COR-L47 (cell line): Measurements from ENCODE around the gene SLC8A3.
A peak's percentile ranks its signal among the peaks of the same experiment; 100 is the strongest.

Source experiments
- DNase-seq: peaks from one replicate; lab custom pipeline; 2025; lab: John Stamatoyannopoulos, UW

Gene SLC8A3

GRCh38 chr14:70022771-70023445 lies 165.8 kb downstream of the SLC8A3 start:
- no peak for DNase-seq

- DNase-seq = peak; percentile 76
These were observed 167.1 kb downstream of the SLC8A3 start for GRCh38 chr14:70021548-70022220.

DNA sequence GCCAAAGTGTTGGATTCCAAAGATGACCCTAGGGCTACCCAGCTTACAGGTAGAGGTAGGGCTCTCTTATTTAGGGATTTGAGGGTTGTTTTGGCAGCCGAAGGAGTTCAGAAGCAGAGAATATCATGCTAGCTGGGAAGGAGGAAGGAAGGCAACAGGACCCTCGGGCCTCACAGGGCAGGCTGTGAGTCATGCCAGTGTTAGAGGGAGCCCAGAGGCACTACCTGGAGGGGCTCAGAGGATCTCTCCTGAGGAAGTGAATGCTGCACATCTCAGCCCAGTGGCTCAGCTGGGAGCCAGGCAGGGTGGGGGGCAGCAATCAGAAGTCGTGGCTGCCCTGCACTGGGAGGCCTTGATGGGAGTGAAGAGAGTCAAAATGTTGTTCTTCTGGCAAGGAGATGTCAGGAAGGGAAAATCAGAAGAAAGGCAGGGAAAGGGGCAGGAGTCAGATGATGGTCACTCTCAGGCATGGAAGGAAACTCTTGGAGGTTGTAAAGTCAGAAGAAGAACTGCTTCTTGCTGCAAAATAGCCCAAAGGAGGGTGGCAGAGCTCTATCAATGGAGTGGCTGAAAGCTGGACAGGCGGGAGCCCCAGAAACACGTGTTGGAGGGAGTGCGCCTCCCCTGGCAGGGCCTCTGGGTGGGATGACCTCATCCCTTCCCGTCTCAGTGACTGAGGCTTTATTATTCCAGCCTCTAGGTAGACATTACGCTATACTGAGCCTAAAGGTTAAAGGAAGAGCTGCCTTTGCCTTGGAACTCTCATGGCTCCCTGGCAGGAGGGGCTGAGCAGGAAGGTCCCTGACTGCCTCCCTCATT lies 168.2 kb downstream of the SLC8A3 start:
- DNase-seq = no peak

GRCh38 chr14:70019695-70020094 lies 169.1 kb downstream of the SLC8A3 start:
- no peak for DNase-seq

- DNase-seq = no peak
These were observed 170.0 kb downstream of the SLC8A3 start for GRCh38 chr14:70018713-70019211.

DNA sequence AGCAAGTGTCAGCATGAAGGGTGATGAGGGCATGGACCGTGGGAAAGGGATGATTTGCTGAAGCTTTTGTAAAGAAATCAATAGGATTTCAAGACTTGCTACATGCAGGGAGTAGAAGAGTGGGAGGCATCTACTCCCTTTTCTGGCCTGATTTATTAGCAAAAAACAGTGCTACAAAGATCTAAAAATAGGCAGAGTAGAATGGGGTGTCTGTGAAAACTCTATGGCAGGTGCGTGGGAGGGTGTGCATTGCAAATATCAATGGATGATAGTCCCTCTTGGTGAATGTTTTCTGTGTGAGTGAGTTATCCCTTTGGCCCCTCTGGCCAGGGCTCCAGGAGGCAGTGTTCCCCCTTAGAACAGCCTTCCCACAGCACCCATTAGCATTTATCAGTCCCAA lies 170.5 kb downstream of the SLC8A3 start:
- no peak for DNase-seq

DNA sequence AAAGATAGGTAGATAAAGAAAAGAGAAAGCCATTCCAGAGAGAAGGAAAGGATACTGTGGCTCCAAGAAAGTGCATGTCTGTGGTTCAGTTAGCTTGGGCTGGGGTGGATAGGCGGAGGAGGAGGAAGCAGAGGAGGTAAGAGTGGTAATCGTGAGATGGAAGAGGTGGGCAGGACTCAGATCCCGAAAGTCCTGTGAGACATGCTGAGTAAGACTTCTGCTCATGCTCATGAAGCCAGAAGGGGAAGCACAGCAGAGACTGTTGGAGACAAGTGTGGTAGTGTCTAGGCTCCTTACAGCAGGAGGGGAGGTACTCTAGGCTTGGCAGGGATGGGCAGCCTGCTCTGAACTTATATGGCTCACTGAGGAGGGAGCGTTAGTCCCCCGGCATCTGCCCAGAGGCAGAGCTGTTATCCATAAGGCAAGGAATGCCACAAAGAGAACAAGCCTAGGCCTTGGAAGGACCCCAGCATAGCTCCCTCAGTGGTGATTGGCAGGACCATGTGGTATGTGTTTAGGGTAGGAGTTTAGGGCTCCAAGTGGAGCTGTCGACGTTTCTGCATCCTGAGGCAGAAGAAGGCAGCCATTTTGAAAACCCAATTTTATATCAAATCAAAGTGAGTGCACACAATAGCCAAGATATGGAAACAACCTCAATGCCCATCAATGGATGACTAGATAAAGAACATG lies 174.2 kb downstream of the SLC8A3 start:
- DNase-seq = no peak

- DNase-seq = peak; percentile 28
These were observed 175.4 kb downstream of the SLC8A3 start for GRCh38 chr14:70013271-70013873.

GRCh38 chr14:70011708-70012107 lies 177.0 kb downstream of the SLC8A3 start:
- no peak for DNase-seq

DNA sequence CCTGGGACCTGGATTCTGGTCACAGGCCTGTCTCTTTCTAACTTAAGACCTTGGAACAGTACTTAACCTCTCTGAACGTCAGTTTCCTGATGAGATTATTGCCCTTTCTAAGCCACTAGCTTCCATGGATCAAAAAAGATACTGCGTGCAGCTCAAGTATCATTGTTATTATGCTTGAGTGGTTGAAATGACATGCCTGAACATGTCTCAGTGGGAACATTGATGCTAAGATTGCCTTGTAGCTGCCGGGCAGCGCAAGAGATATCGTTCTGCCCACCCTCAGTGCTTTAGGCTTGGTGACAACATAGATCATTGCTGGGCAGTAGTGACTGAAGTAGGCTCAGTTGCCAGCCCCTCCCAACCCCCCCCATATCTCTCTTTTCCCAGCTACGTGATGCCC lies 177.7 kb downstream of the SLC8A3 start:
- no peak for DNase-seq

- no peak for DNase-seq
These were observed 178.8 kb downstream of the SLC8A3 start for GRCh38 chr14:70009961-70010360.

GRCh38 chr14:70008284-70009262 lies 180.2 kb downstream of the SLC8A3 start:
- DNase-seq = no peak

DNA sequence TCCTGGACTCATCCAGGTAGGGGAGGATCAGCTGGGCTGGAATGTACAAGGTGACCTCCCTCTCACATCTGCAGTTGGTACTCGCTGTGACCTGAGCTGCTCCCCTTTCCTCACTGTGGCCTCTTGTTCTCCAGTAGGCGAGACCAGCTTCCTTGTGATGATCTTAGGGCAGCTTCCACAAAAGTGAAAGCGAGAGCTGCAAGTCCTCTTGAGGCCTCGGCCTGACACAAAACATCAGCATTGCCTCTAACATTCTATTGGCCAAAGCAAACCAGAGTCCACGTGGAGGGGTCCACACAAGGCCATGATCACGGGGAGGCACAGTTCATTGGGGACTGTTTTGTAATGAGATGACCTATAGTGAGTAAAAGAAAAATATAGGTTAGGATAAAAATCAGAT lies 182.1 kb downstream of the SLC8A3 start:
- no peak for DNase-seq

DNA sequence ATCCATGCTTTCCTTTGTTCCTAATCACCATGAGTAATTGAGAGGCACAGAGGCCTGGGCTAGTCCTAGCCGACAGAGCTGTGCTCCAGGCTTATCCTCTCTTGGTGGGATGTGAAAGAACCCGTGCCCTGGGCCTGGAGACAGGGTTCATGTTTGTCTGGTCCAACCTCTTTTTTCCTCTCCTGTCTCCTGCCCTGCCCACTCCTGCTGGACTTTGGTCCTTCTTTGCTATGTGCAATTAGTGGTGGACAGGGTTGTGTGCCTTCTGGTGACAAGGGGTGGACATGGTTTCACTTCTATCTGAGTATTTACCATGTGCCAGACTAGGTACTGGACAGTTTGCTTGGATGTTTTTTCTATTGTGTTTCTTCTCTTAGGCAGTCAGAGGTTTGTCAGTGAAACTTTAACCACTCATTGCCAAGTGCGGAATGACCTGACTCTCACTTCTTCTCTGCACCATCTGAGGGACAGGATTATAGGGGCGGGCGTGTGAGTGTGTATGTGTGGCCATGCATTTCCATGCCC lies 183.4 kb downstream of the SLC8A3 start:
- no peak for DNase-seq

DNA sequence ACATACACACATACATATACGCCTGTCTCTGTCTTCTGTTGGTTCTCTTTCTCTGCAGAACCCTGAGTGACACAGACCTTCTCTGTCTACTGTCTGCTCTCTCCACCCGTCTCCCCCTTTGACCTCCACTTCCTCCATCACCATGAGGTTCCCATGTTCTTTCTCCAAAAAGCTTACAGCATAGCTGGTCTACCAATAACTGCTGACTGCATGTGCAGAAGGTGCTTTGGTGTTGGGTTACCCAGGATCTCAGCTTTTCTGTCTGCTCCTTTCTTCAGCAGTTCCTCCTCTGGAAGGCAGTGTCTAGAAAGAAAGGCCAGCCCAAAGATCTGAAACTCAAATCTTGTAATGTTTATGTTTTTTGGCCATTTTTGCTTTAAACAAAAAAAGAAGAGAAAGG lies 184.0 kb downstream of the SLC8A3 start:
- DNase-seq = no peak

DNA sequence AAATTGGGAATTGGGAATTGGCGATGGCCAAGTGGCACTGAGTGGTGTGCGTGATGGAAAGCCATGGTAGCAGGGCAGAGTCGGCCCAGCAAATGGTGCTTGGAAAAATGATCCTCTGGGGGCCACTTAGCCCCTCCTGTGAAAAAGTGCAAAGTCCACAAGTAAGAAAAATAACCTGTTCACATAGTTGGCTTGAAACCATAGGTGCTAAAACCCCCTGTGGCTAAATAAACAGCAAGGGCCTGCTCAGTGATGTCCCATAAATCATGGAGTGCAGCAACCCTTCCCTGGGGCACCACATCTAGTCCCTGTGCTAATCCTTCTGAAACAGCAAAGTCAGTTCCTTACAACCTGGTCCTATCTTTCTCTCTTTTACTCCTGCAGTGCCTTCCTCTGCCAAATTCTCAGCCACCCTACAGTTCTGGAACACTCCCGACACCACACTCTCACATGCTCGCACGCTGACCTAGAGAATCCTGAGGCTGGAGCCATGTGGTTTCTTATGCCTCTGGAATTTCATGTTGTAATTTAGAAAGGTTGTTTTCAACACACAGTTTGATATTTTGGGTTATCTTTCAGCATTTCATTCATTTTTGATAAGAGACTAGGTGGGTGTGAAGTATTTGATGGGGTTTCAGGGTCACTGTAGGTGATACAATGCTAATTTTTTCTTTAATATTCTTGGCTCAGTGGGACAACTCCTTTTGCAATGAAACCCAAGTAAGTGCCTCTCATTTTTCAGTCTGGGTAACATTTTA lies 186.0 kb downstream of the SLC8A3 start:
- DNase-seq = peak; percentile 35

DNA sequence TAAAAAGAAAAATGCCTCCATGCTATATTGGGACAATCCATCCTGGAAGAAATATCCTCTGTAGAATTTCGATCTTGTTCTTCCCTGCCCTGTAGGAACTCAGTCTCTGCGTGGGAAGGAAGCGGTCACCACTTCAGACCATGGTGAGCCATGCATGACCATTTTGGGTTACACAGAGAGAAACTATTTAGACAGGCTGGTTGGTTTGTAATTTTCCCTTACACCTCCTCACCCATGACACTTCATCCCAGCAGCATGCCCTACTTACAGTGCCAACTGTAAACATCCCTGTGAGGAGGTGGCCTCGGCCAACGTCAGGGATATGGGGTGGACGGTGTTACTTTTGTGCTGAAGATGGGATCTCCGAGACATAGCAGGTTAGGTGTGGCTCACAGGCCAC lies 188.2 kb downstream of the SLC8A3 start:
- DNase-seq = no peak

DNA sequence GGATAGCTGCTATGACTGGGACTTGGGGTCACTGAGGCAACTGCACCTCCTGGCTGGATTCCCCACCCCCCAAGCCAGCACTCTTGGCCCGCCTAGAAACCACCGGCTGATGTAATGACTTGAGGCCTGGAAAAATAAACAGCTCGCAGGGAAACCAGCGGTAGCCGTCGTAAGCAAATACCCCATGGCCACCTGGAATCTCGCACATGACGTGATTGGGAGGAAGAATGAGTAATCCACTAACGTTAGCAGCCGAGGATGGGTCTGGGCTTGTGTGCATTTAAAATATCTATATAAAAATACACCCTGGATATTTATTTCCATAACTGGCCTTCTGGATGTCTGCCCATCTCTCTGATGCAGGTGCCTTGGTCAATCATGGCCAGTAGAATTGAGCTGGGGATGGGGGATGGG lies 189.5 kb downstream of the SLC8A3 start:
- peak; percentile 97 for DNase-seq

GRCh38 chr14:69997849-69998248 lies 190.9 kb downstream of the SLC8A3 start:
- DNase-seq = peak; percentile 63

DNA sequence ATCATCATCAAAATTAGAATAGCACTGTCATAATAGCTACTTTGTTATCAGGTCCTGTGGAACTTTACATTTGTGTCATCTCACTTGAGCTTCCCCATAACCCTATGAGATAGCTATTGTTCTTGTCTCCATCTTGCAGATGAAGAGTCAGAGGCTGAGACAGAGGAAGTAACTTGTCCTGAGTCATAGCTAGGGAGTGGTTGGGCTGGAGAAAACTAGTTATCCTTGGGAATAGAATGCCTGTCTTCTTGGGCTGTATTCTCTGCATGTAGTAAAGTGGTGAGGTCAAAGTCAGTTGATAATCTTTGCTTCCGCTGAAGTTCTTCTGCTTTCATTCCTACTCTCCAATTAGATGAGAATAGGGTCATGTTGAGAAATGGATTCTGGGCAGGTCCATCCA lies 192.5 kb downstream of the SLC8A3 start:
- DNase-seq = no peak
